GM06990 (cell line): Measurements from ENCODE around the gene HMGN4.

ENCODE experiments used
- DNase-seq: peaks from one replicate; pipeline ENCODE4 v3.0.0-alpha.2; 2011; ENCODE audit not compliant: insufficient read length; ENCODE audit errors: extremely low read depth
- H3K27me3 ChIP-seq: replicated peaks from 2 replicates; pipeline ENCODE4 v1.6.0; 2011; ENCODE audit warnings: low read length; ENCODE audit not compliant: control insufficient read depth, insufficient read depth
- H3K36me3 ChIP-seq: 2 replicates; pipeline ENCODE4 v1.5.1; 2011; ENCODE audit warnings: low read length; ENCODE audit not compliant: control insufficient read depth, insufficient read depth
- H3K4me3 ChIP-seq: replicated peaks from 2 replicates; pipeline ENCODE4 v1.5.1; 2011; ENCODE audit warnings: low read depth, mild to moderate bottlenecking, control low read depth, low read length
- TF ChIP-seq, protein P1 (sequence below): IDR thresholded peaks from 2 replicates; pipeline ENCODE4 v1.5.1; 2011; ENCODE audit warnings: low read length, control low read depth, mild to moderate bottlenecking, inconsistent platforms; ENCODE audit not compliant: insufficient read depth, poor library complexity, severe bottlenecking

HMGN4 gene

DNA sequence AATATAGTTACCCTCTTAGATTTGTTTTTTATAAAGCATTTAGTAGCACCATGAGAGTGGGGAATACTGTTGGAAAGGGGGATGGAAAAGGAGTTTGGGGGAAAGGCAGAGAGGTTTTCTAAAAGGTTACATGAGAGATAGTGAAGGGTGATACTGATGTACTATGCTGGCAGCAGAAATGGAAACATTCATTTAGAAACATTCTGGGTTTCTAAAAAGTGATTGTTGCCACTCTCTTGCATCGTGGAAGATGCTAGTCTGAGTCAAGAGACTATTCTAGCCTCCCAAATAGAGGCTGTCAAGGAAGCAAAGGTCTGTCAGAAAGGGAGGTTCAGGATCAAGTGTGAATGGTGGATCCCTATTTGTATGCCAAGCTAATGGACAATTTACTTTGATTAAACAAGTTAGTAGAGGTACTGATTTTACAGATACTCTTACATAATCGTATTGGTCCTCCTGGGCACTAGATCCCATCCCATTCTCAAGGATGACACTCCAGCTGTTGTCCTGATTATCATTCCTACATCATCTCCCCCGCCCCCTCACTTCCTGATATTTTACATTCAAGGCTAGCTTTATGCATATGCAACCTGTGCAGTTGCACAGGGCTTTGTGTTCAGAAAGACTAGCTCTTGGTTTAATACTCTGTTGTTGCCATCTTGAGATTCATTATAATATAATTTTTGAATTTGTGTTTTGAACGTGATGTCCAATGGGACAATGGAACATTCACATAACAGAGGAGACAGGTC is 43.2 kb downstream of the HMGN4 start:
- no peak for DNase-seq
- TF ChIP-seq, protein P1, sequence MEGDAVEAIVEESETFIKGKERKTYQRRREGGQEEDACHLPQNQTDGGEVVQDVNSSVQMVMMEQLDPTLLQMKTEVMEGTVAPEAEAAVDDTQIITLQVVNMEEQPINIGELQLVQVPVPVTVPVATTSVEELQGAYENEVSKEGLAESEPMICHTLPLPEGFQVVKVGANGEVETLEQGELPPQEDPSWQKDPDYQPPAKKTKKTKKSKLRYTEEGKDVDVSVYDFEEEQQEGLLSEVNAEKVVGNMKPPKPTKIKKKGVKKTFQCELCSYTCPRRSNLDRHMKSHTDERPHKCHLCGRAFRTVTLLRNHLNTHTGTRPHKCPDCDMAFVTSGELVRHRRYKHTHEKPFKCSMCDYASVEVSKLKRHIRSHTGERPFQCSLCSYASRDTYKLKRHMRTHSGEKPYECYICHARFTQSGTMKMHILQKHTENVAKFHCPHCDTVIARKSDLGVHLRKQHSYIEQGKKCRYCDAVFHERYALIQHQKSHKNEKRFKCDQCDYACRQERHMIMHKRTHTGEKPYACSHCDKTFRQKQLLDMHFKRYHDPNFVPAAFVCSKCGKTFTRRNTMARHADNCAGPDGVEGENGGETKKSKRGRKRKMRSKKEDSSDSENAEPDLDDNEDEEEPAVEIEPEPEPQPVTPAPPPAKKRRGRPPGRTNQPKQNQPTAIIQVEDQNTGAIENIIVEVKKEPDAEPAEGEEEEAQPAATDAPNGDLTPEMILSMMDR, result no peak
- H3K4me3 ChIP-seq, result no peak overlapping the region
- H3K27me3 ChIP-seq, result no peaks in the 10 kb centered on the region
- H3K36me3 ChIP-seq, result no peaks in the 10 kb centered on the region

DNA sequence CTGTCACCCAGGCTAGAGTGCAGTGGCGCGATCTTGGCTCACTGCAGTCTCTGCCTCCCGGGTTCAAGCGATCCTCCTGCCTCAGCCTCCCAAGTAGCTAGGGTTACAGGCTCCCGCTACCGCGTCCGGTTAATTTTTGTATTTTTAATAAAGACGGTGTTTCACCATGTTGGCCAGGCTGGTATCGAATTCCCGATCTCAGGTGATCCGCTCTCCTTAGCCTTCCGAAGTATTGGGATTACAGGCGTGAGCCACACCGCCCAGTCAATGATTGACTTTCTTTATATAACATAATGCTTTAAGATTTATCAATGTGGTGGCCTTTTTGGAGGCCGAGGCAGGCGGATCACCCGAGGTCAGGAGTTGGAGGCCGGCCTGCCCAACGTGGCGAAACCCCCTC is 50.8 kb downstream of the HMGN4 start:
- Histone ChIP-seq H3K36me3 (no peaks in the 10 kb centered on the region), H3K27me3 (no peaks in the 10 kb centered on the region), H3K4me3 (no peak overlapping the region)
- TF ChIP-seq, protein P1, result no peak
- no peak for DNase-seq

DNA sequence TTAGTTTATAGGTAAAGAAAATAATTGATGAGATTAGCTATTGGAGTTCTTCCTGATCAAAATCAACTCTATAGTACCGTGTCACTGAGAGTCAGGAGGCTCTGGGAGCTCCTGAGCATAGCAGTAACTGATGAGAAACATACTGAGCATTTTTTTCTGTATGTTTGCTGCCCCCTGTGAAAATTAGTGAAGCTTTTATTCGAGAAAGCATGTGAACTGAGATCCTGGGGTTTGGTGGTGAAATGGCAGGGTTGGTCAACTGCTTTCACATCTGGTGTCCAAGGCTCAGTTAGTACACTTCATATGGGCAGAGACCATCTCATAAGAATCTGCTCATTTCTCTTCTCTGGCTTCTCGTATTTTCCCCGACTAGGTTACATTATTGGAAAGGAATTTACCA is 54.5 kb downstream of the HMGN4 start:
- no peaks in the 10 kb centered on the region for H3K36me3 ChIP-seq
- TF ChIP-seq, protein P1, result no peak
- no peak for DNase-seq
- H3K4me3 ChIP-seq, result no peak overlapping the region
- H3K27me3 ChIP-seq, result no peaks in the 10 kb centered on the region

DNA sequence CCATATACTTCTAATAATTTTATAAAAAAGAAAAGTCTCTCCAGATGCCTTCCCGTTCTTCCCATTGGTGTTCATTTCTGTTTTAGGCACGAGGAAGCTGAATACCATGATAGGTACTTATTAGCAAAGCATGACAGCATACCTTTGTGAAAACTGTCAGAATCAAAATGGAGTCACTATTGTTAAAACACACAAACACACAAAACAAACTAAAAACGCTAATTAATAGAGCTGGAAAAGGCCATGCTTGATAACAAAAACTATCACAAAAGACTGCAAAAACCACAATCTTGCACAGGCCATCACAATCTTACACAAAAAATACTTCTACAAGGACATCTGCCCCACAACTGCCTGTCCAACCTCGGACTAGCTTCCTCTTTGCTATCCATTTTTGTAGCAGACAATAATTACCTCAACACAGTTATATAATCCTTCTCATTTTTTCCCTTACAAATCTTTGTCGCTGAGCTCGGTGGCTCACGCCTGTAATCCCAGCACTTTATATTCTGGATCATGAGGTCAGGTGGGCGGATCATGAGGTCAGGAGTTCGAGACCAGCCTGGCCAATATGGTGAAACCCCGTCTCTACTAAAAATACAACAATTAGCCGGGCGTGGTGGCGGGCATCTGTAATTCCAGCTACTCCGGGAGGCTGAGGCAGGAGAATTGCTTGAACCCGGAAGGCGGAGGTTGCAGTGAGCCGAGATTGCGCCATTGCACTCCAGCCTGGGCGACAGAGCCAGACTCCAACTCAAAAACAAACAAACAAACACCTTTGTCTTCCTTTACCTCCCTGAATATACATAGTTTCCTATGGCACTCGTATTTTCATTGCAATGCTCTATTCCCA is 55.3 kb downstream of the HMGN4 start:
- no peak for DNase-seq
- peaks cover 6% of the 10 kb centered on the region for H3K36me3 ChIP-seq
- TF ChIP-seq, protein P1, result no peak
- H3K4me3 ChIP-seq, result no peak overlapping the region
- H3K27me3 ChIP-seq, result no peaks in the 10 kb centered on the region

GRCh38 chr6:26594131-26594498 is 55.9 kb downstream of the HMGN4 start:
- Histone ChIP-seq H3K4me3 (no peak overlapping the region), H3K27me3 (no peaks in the 10 kb centered on the region), H3K36me3 (peaks cover 8% of the 10 kb centered on the region)
- no peak for DNase-seq
- TF ChIP-seq, protein P1, result no peak
